NCI-H82 treated with DMSO at 0.1 percent for 48 hours (cell line): ENCODE data around the gene NSD2.

Experiments
- DNase-seq: peaks from one replicate; lab custom pipeline; 2025; ENCODE audit not compliant: unreplicated experiment; lab: John Stamatoyannopoulos, UW

NSD2 gene

GRCh38 chr4:1940566-1940965, 69.4 kb downstream of the NSD2 start:
- DNase-seq: no peak

- DNase-seq: no peak
These were observed 72.7 kb downstream of the NSD2 start for GRCh38 chr4:1943928-1944327.

GRCh38 chr4:1945124-1945895, 74.1 kb downstream of the NSD2 start:
- no peak for DNase-seq

GRCh38 chr4:1945912-1946311, 74.7 kb downstream of the NSD2 start:
- DNase-seq: no peak

GRCh38 chr4:1948232-1948631, 77.0 kb downstream of the NSD2 start:
- no peak for DNase-seq

- no peak for DNase-seq
These were observed 77.8 kb downstream of the NSD2 start for GRCh38 chr4:1948892-1949436.

- DNase-seq: no peak
These were observed 79.2 kb downstream of the NSD2 start for GRCh38 chr4:1950369-1950768.

- DNase-seq: no peak
These were observed 81.0 kb downstream of the NSD2 start for GRCh38 chr4:1952058-1952700.

GRCh38 chr4:1952719-1953118, 81.5 kb downstream of the NSD2 start:
- DNase-seq: no peak

- DNase-seq: no peak
These were observed 82.1 kb downstream of the NSD2 start for GRCh38 chr4:1953335-1953734.

GRCh38 chr4:1956631-1957030, 85.4 kb downstream of the NSD2 start:
- DNase-seq: no peak

- DNase-seq: no peak
These were observed 87.3 kb downstream of the NSD2 start for GRCh38 chr4:1958276-1959103.

GRCh38 chr4:1959104-1959384, 87.9 kb downstream of the NSD2 start:
- DNase-seq: no peak

GRCh38 chr4:1960170-1960825, 89.1 kb downstream of the NSD2 start:
- no peak for DNase-seq

GRCh38 chr4:1961038-1961437, 89.8 kb downstream of the NSD2 start:
- no peak for DNase-seq

- no peak for DNase-seq
These were observed 90.4 kb downstream of the NSD2 start for GRCh38 chr4:1961563-1961962.

- no peak for DNase-seq
These were observed 91.8 kb downstream of the NSD2 start for GRCh38 chr4:1962980-1963379.

GRCh38 chr4:1964443-1964842, 93.2 kb downstream of the NSD2 start:
- DNase-seq: no peak

GRCh38 chr4:1964971-1965370, 93.8 kb downstream of the NSD2 start:
- no peak for DNase-seq

- no peak for DNase-seq
These were observed 96.4 kb downstream of the NSD2 start for GRCh38 chr4:1967512-1968149.
